GM18508 (cell line): ENCODE results near the gene DST.

Experiments
- ATAC-seq: cut with Tn5 transposase; IDR thresholded peaks from one replicate; pipeline ENCODE4 v1.9.1; 2021; ENCODE audit warnings: moderate number of reproducible peaks; ENCODE audit not compliant: insufficient read depth, unreplicated experiment

The DST gene

DNA sequence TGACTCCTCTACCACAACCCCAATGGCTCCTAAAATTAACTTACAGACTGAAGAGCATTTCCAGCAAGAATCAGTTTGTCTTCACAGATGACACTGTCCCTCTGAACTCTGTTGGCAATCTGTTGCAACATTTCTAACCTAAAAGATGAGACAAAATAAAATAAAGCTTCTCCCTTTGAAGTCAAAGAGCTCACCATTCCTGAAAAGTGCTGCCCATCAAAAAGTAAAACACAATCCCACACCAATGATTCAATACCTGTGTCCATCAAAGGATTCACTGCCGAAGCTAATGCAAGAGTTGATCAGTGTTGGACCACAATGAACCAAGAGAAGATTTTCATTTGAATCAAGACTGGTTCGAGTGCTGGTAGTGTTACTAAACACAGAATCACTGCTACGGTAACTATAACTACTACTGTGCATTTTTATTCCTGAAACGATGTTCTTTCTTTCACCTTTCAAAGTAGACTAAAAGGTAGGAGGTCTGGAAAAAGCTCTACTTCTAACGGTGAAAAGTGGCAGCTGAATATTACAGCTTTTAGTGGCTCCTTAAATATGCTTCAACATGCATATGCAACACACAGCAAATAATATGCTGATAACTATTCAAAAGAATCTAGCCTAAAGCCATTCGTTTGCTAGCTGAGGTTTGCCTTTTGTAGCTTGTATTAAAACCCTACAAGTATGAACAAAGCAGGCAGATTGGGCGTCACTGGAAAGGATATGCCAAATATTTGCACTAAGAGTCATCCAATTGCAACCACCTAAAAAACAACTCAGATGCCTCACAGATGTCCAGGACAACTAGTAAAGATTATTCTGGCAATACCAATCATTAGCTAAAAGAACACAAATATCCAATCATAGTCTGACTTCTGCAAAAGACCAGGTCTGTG, at the start of gene DST:
Gene DST (minus strand): TSS at position 524 of the 896 bp plus-strand sequence.
- ATAC-seq: no peak

- ATAC-seq: no peak
These were observed 49.1 kb upstream of the DST start for GRCh38 chr6:56691814-56692213.

DNA sequence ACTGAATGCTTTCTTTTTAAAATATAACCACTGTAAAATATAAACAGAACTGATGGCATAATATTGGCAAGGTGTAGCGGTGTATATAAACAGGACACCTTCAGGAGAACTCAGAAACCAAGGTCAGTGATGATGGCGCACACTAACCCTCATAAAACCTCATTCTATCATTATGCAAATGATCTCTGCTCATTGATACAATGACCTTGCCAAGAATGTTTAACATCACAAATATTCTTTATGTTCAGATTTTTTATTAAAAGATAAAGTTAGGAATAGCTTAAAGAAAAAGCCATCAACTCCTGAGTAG, 48.6 kb upstream of the DST start:
- ATAC-seq: no peak

DNA sequence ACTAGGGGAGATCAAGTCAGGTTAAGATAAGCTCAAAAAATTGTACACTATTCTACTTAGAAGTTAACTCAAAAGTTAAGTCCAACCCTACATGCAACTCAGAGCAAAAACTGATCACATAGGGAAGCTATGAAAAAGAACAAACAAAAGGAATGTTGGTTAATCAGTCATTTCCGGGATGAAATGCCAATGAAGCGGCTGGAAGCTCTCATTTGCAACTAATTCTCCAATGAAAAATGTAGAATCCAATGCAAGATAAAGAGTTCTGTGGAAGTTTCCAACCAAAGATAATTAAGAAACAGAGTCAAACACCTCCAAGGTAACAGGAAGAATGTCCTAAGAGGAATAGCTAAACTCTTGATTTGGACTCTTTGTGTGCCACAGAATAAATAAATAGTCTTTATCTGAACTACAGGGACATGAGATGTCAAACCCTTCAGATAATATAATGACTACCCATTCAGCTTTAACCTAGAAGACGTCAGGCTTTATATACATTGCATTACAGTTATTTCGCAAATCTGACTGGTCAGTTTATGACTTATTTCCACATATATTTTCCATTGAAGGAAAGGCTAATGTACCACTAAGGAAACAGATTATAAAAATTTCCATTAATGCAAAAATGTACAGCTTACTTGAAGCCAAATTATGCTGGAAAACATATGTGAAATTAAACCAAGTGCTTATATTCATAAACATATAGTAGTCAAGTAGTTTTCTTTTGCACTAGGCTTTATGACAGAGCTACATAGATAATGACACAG, 48.0 kb upstream of the DST start:
- no peak for ATAC-seq

- ATAC-seq: no peak
These were observed 47.0 kb upstream of the DST start for GRCh38 chr6:56689663-56690062.

- no peak for ATAC-seq
These were observed 46.4 kb upstream of the DST start for GRCh38 chr6:56689114-56689513.

DNA sequence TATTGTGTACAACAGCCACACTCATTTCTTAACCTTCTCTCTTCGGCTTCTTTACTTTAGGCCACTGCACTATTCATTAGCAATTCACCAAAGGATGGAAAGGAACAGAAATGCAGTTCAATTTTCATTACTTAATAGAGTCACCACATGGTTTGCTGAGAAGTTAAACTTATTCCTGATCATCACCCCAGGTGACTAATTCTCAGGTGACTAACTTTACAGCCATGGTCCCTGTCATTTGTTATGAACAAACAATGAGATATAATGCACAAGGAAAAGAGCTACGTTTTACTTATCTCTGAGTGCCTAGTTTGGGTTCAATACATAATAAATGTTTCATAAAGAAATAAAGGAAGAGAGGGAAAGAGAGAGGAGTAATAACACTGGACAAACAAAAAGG, 45.8 kb upstream of the DST start:
- no peak for ATAC-seq

DNA sequence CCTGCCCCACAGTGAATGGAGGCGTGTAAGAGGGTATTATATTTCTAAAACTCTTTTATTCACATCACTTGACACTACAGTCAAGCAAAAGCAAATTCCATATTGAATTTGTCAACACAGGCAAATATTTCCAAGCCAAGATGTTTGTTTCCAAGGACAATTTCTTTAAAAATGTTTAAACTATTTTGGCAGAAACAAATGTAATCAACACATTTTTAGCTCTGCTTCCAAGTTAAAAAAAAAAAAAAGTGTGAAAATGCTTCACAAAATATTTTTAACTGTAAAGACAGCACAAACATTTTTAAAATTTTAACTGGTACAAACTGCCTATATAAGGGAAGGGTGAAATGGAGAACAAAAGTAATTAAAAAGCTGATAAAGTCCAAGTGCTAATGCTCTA, 44.9 kb upstream of the DST start:
- ATAC-seq: no peak

GRCh38 chr6:56686429-56686828, 43.7 kb upstream of the DST start:
- no peak for ATAC-seq

GRCh38 chr6:56685994-56686393, 43.3 kb upstream of the DST start:
- ATAC-seq: no peak

GRCh38 chr6:56685102-56685733, 42.5 kb upstream of the DST start:
- no peak for ATAC-seq

DNA sequence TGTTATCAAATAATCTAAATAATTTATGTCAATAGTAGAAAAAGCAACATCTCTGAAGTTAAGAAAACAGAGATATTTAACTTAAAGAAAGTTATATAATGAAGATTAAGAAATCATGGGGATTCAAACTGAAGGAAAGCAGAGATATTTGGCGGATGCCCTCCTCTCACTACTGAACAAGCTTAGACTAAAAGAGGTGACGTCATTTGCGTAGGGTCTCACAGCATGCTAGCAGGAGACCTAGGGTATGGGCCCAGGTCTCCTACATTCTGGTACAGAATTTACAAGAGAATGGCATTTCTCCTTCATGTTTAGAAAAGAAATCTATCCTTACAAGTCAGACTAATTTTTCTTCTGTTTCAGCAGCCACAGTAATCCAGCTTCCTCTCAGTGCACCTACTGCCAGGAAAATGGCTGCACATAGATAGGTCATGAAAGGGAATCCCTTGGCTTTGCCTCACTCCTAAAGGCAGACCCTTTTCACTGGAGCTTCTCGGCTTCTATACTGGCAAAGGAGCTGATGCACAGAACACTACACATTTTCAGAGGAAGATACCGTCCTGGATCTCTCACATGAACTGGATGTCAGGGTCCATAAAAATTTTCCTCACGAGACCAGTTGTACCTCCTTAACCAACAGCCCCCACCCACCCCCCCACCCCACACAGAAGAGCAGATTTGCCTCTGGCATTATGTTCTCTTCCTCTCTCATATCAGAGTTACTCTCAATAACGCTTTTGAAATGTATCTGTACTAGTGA, 41.8 kb upstream of the DST start:
- no peak for ATAC-seq

- no peak for ATAC-seq
These were observed 41.2 kb upstream of the DST start for GRCh38 chr6:56683882-56684281.

DNA sequence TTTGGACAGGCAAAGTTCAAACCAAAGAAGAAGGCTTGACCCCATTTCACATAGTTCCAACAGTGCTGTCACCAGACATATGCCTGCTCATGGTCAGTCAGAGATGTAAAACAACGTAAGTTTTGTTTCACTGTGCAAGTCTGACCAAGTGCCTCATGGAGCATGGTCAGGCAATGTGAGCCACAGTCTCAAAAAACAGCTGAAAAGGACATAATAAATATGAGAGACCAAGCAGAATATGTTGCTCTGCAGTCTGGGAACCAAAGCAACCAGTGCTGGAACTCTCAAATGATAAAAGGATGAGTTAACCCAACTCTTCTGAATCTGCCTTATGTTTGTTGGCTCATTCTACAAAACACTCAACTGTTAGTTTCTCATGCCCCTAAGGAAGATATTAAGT, 39.9 kb upstream of the DST start:
- ATAC-seq: no peak

DNA sequence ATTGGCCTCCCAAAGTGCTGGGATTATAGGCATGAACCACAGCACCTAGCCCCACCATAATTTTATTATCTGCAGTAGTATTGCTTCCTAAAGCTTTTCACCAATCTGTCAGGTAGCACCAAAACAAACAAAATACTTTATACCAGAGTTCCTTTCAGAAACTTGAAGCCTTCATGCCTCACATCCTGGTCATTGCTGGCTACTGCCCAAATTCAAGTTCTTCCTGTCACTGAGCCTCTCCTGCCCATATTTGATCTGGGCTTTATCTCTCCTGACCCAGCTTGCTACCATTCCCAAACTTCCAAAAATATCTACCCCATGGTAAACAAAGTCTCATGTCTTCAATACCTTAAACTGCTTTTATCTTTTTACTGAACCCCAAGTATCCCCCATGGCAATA, 34.9 kb upstream of the DST start:
- ATAC-seq: no peak

DNA sequence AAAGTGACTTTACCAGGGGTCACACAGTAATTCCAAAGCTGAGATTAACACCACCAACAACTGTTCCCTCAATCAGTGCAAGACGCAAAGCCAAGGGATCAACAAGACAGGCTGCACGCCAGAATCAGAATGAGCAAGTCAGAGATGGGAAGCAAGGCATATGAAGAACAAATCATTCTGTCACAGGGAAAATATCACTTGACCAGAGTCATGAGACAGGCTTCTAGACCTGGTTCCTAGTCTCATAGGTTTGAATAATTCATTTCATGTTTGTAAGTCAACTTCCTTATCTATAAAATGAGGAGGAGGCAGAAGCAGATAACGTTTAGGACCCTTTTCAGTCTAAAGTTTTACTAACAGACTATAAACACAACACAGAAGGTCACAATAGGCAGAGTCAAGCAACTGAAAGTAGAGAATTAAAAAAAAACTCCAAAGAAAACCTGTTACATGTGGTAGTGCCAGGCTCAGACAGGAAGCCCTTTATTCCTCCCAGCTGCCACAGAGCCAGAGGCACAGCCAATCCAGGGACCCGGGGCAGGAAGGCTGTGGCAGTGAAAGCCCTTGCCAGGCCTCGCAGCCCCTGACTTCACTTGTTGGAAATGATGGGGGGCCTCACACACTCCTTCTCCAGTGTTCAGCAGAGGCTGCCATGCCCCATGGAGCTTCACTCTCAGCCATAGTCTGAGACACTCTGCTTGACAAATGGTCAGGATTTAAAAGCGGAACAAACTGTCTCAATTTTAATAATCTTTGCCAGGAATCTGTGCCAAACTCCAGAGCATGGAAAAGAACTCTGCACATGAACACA, 29.2 kb upstream of the DST start:
- ATAC-seq: no peak

GRCh38 chr6:56671160-56671559, 28.5 kb upstream of the DST start:
- no peak for ATAC-seq

- ATAC-seq: no peak
These were observed 26.4 kb upstream of the DST start for GRCh38 chr6:56669041-56669440.

- no peak for ATAC-seq
These were observed 25.5 kb upstream of the DST start for GRCh38 chr6:56668158-56668557.

- ATAC-seq: no peak
These were observed 24.6 kb upstream of the DST start for GRCh38 chr6:56667336-56667735.
